ENCODE data around the gene PPIA.

The PPIA gene

GRCh38 chr7:44797329-44798258 is 1.1 kb downstream of the PPIA start:
- H3K9ac ChIP-seq (ENCODE audit: low read depth, low read length), result peak overlapping the region; percentile 99
- peak overlapping the region; percentile 98 for H3K27ac ChIP-seq (ENCODE audit: low read length)
- peak overlapping the region; percentile 66 for H2AFZ ChIP-seq (ENCODE audit: low read depth, low read length)
- peak; percentile 59 for ATAC-seq (ENCODE audit: insufficient read depth, low read depth)
- H3K9me3 ChIP-seq (ENCODE audit: insufficient read depth, low read length, severe bottlenecking), result no peaks in the 10 kb centered on the region
- peaks cover 58% of the 10 kb centered on the region for H3K36me3 ChIP-seq (ENCODE audit: insufficient read depth, low read length)
- peak; percentile 87 for DNase-seq
- TF ChIP-seq CTCF (IDR thresholded peaks at IDR 0.05; ENCODE audit: borderline replicate concordance, extremely low read depth, low read length, poor library complexity, severe bottlenecking) (peak; percentile 80), EZH2 (IDR thresholded peaks at IDR 0.05; ENCODE audit: borderline replicate concordance, low read depth, low read length, severe bottlenecking) (no peak)
- H3K4me2 ChIP-seq (ENCODE audit: insufficient read depth, low read length), result peak overlapping the region; percentile 84
- H3K79me2 ChIP-seq (ENCODE audit: insufficient read depth, low read length), result peaks cover 61% of the 10 kb centered on the region
- H3K4me1 ChIP-seq (ENCODE audit: insufficient read depth, low read length), result peaks cover 39% of the 10 kb centered on the region
- peaks cover 43% of the 10 kb centered on the region for H4K20me1 ChIP-seq (ENCODE audit: insufficient read depth, low read length)
- H3K4me3 ChIP-seq (ENCODE audit: low read depth in 1 of 2, low read length in 2 of 2), result peak overlapping the region; percentile 88 to 89
- H3K27me3 ChIP-seq (ENCODE audit: insufficient read depth, low read length, poor library complexity), result no peaks in the 10 kb centered on the region

GRCh38 chr7:44798649-44799305 is 2.3 kb downstream of the PPIA start:
- no peak overlapping the region for H2AFZ ChIP-seq (ENCODE audit: low read depth, low read length)
- H3K36me3 ChIP-seq (ENCODE audit: insufficient read depth, low read length), result peaks cover 70% of the 10 kb centered on the region
- ATAC-seq (ENCODE audit: insufficient read depth, low read depth), result no peak
- peaks cover 51% of the 10 kb centered on the region for H4K20me1 ChIP-seq (ENCODE audit: insufficient read depth, low read length)
- H3K9ac ChIP-seq (ENCODE audit: low read depth, low read length), result peak overlapping the region; percentile 99
- no peaks in the 10 kb centered on the region for H3K27me3 ChIP-seq (ENCODE audit: insufficient read depth, low read length, poor library complexity)
- peaks cover 61% of the 10 kb centered on the region for H3K79me2 ChIP-seq (ENCODE audit: insufficient read depth, low read length)
- no peak for TF ChIP-seq EZH2 (IDR thresholded peaks at IDR 0.05; ENCODE audit: borderline replicate concordance, low read depth, low read length, severe bottlenecking)
- TF ChIP-seq CTCF (IDR thresholded peaks at IDR 0.05; ENCODE audit: borderline replicate concordance, extremely low read depth, low read length, poor library complexity, severe bottlenecking), result no peak
- peaks cover 39% of the 10 kb centered on the region for H3K4me1 ChIP-seq (ENCODE audit: insufficient read depth, low read length)
- H3K27ac ChIP-seq (ENCODE audit: low read length), result 0 out of 2 replicates have a peak overlapping the region, but pooled peaks have one; percentile 2
- no peak for DNase-seq
- H3K4me2 ChIP-seq (ENCODE audit: insufficient read depth, low read length), result peak overlapping the region; percentile 84
- peak overlapping the region; percentile 2 to 88; a peak in 3 of 4 replicates for H3K4me3 ChIP-seq (ENCODE audit: low read depth in 1 of 2, low read length in 2 of 2)
- H3K9me3 ChIP-seq (ENCODE audit: insufficient read depth, low read length, severe bottlenecking), result no peaks in the 10 kb centered on the region

GRCh38 chr7:44799939-44800338 is 3.5 kb downstream of the PPIA start:
- H4K20me1 ChIP-seq (ENCODE audit: insufficient read depth, low read length), result peaks cover 55% of the 10 kb centered on the region

More at GRCh38 chr7:44799939-44800338, 3.5 kb downstream of the PPIA start:
- Histone ChIP-seq H2AFZ (ENCODE audit: low read depth, low read length) (no peak overlapping the region), H3K79me2 (ENCODE audit: insufficient read depth, low read length) (peaks cover 61% of the 10 kb centered on the region), H3K36me3 (ENCODE audit: insufficient read depth, low read length) (peaks cover 70% of the 10 kb centered on the region), H3K27ac (ENCODE audit: low read length) (no peak overlapping the region), H3K4me1 (ENCODE audit: insufficient read depth, low read length) (peaks cover 39% of the 10 kb centered on the region), H3K4me2 (ENCODE audit: insufficient read depth, low read length) (peak overlapping the region; percentile 84; the same call in 1 of the 2 replicates), H3K4me3 (ENCODE audit: low read depth in 1 of 2, low read length in 2 of 2) (no peak overlapping the region), H3K9ac (ENCODE audit: low read depth, low read length) (no peak overlapping the region), H3K9me3 (ENCODE audit: insufficient read depth, low read length, severe bottlenecking) (no peaks in the 10 kb centered on the region), H3K27me3 (ENCODE audit: insufficient read depth, low read length, poor library complexity) (no peaks in the 10 kb centered on the region)
- no peak for TF ChIP-seq EZH2 (IDR thresholded peaks at IDR 0.05; ENCODE audit: borderline replicate concordance, low read depth, low read length, severe bottlenecking)
- TF ChIP-seq CTCF (IDR thresholded peaks at IDR 0.05; ENCODE audit: borderline replicate concordance, extremely low read depth, low read length, poor library complexity, severe bottlenecking), result no peak
- ATAC-seq (ENCODE audit: insufficient read depth, low read depth) (no peak), DNase-seq (no peak)
